Measurements from ENCODE around the gene LIPG. TPM values are rescaled to one million over a fixed set of nuclear protein-coding genes. Genes with fewer than 3 reads are reported as not detected.

The LIPG gene
- total RNA-seq, 1 experiment from 2014 or later, result 6.8 TPM

GRCh38 chr18:49519101-49519971 lies 42.5 kb upstream of the LIPG start:
- ATAC-seq (peak; percentile 42), DNase-seq (ENCODE audit: low spot score) (no peak)
- no peaks in the 10 kb centered on the region for H3K27me3 Mint-ChIP-seq (ENCODE audit: low read depth)
- no peak overlapping the region for H3K4me3 Mint-ChIP-seq
- TF ChIP-seq CREB1 (CRISPR knock-in tag; IDR thresholded peaks at IDR 0.05) (no peak), OVOL2 (CRISPR knock-in tag; IDR thresholded peaks at IDR 0.05; ENCODE audit: borderline replicate concordance) (no peak), GRHL2 (CRISPR knock-in tag; IDR thresholded peaks at IDR 0.05; ENCODE audit: insufficient replicate concordance, severe bottlenecking) (no peak), ZNF138 (CRISPR knock-in tag; conservative IDR thresholded peaks at IDR 0.05) (no peak), GABPB1 (CRISPR knock-in tag; IDR thresholded peaks at IDR 0.05) (no peak), IRF2 (CRISPR knock-in tag; IDR thresholded peaks at IDR 0.05; ENCODE audit: borderline replicate concordance, low read depth) (no peak), ZNF281 (CRISPR knock-in tag; IDR thresholded peaks at IDR 0.05) (no peak), CTCF (IDR thresholded peaks at IDR 0.05) (no peak), SOX15 (CRISPR knock-in tag; IDR thresholded peaks at IDR 0.05) (no peak), SMAD3 (CRISPR knock-in tag; IDR thresholded peaks at IDR 0.05; ENCODE audit: borderline replicate concordance) (no peak), FOXP1 (CRISPR knock-in tag; IDR thresholded peaks at IDR 0.05; ENCODE audit: borderline replicate concordance) (no peak), ZNF317 (CRISPR knock-in tag; IDR thresholded peaks at IDR 0.05; ENCODE audit: borderline replicate concordance, low read depth) (no peak), MAX (CRISPR knock-in tag; IDR thresholded peaks at IDR 0.05) (no peak), AFF4 (CRISPR knock-in tag; IDR thresholded peaks at IDR 0.05; ENCODE audit: borderline replicate concordance) (no peak)
- TF ChIP-seq, protein P1, sequence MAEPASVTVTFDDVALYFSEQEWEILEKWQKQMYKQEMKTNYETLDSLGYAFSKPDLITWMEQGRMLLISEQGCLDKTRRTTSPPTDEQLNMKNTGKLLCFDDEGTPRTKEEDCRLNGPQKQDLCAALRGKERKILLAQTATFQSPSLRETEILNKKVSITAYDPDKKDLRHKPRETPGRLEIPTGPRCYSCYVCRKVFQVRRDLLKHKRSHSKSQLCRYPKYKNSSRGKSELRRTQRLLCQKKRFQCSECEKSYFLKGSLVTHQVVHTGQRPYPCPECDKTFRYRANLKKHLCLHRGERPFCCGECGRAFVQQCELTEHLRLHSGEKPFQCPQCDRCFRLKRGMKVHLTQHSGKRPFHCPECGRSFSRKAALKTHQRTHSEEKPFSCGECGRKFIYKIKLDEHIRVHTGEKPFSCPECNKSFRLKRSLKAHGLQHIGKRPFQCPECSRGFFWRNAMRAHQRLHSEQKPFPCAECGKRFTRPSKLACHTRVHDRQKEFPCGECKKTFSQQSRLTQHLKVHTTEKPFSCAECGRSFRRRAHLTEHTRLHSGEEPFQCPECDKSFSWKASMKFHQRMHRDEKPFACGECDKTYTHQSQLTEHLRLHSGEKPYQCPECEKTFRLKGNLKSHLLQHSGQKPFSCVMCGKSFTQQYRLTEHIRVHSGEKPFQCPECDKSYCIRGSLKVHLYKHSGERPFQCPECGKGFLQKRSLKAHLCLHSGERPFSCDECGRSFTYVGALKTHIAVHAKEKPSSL (CRISPR knock-in tag; conservative IDR thresholded peaks at IDR 0.05), result no peak
- TF ChIP-seq, protein P2, sequence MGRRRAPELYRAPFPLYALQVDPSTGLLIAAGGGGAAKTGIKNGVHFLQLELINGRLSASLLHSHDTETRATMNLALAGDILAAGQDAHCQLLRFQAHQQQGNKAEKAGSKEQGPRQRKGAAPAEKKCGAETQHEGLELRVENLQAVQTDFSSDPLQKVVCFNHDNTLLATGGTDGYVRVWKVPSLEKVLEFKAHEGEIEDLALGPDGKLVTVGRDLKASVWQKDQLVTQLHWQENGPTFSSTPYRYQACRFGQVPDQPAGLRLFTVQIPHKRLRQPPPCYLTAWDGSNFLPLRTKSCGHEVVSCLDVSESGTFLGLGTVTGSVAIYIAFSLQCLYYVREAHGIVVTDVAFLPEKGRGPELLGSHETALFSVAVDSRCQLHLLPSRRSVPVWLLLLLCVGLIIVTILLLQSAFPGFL (CRISPR knock-in tag; IDR thresholded peaks at IDR 0.05; ENCODE audit: borderline replicate concordance), result no peak
- TF ChIP-seq, protein P3, sequence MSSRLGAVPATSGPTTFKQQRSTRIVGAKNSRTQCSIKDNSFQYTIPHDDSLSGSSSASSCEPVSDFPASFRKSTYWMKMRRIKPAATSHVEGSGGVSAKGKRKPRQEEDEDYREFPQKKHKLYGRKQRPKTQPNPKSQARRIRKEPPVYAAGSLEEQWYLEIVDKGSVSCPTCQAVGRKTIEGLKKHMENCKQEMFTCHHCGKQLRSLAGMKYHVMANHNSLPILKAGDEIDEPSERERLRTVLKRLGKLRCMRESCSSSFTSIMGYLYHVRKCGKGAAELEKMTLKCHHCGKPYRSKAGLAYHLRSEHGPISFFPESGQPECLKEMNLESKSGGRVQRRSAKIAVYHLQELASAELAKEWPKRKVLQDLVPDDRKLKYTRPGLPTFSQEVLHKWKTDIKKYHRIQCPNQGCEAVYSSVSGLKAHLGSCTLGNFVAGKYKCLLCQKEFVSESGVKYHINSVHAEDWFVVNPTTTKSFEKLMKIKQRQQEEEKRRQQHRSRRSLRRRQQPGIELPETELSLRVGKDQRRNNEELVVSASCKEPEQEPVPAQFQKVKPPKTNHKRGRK (CRISPR knock-in tag; IDR thresholded peaks at IDR 0.05; ENCODE audit: borderline replicate concordance), result no peak
- TF ChIP-seq, protein P4, sequence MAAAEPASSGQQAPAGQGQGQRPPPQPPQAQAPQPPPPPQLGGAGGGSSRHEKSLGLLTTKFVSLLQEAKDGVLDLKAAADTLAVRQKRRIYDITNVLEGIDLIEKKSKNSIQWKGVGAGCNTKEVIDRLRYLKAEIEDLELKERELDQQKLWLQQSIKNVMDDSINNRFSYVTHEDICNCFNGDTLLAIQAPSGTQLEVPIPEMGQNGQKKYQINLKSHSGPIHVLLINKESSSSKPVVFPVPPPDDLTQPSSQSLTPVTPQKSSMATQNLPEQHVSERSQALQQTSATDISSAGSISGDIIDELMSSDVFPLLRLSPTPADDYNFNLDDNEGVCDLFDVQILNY (CRISPR knock-in tag; IDR thresholded peaks at IDR 0.05), result no peak
- TF ChIP-seq, protein P5, sequence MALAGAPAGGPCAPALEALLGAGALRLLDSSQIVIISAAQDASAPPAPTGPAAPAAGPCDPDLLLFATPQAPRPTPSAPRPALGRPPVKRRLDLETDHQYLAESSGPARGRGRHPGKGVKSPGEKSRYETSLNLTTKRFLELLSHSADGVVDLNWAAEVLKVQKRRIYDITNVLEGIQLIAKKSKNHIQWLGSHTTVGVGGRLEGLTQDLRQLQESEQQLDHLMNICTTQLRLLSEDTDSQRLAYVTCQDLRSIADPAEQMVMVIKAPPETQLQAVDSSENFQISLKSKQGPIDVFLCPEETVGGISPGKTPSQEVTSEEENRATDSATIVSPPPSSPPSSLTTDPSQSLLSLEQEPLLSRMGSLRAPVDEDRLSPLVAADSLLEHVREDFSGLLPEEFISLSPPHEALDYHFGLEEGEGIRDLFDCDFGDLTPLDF (CRISPR knock-in tag; IDR thresholded peaks at IDR 0.05), result no peak
- peak overlapping the region; percentile 42 for H3K27ac Mint-ChIP-seq
- ChIA-PET CTCF (interaction anchor here (1.0 to 2.3 kb wide), 4 partner anchors 9 to 339 kb away, joined by 3 to 12 read pairs (median 7); no protein-coding TSS in a partner anchor), POLR2A (interaction anchor here (0.6 to 1.6 kb wide), 3 partner anchors 37 to 916 kb away, joined by 4 to 9 read pairs (median 4); no protein-coding TSS in a partner anchor)
- H3K9me3 Mint-ChIP-seq, result no peaks in the 10 kb centered on the region
- H3K4me1 Mint-ChIP-seq, result peaks cover 42% of the 10 kb centered on the region
- no peaks in the 10 kb centered on the region for H3K36me3 Mint-ChIP-seq
